GM18502 (cell line): ENCODE results near the gene IPMK.
"Not testable (repeated sequence)": the region's sequence is repeated elsewhere in the genome, so short reads cannot be mapped to it uniquely, and the experiment has no call there.

Experiments
- ATAC-seq: cut with Tn5 transposase; IDR thresholded peaks from one replicate; pipeline ENCODE4 v1.9.1; 2021; ENCODE audit warnings: mild to moderate bottlenecking; ENCODE audit not compliant: unreplicated experiment, poor library complexity

The IPMK gene

GRCh38 chr10:58229856-58230255 is 37.8 kb downstream of the IPMK start:
- ATAC-seq: not testable (repeated sequence)

DNA sequence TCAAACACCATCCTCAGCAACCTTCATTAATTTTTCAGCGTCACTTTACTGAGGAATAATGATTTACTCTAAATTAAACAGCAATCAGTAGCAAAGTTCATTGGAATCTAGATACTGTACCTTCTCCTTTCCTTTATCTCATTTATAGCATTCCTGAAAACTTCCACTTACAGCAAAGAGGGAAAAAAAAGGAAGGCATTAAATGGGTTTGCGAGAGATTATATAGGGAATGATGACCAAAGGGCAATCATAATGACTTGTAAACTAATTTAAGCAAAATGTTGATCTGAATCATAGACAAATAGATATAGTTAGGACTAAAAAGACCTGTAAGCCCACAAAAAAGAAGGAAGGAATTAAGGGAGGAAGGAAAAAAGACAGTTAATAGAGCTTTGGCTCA is 42.0 kb downstream of the IPMK start:
- ATAC-seq: no peak

DNA sequence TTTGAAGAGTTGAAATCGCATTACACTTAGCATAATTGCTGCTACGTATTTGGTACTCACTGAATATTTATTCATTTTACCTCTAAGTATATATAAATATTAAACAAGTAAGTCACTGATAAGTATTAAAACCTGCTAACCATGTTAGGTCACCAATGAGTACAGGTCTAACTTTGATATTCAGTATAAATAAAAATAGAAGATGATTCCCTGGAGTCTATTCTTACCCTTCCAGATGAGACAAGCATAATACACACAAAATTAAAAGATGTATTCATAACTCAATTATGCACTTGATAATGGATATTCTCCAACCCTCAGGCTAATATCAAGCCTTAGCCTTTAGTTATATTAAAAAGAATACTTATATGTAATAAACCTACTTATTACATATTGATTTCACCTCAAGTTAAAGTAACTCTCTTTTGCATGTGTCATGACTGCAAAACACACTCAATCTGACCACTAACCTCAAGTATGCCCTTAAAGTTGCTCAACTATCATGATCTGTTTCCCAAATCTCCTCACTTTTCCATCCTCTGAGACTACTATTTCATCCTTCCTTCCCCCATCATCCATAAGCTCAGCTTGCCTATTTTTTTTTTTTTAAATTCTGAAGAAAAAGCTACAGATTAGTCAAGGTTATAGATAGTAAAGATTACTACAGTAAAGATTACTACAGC is 46.8 kb downstream of the IPMK start:
- ATAC-seq: no peak

GRCh38 chr10:58219875-58220274 is 47.8 kb downstream of the IPMK start:
- ATAC-seq: no peak

GRCh38 chr10:58217612-58218011 is 50.1 kb downstream of the IPMK start:
- no peak for ATAC-seq

GRCh38 chr10:58212622-58213021 is 55.1 kb downstream of the IPMK start:
- ATAC-seq: no peak

DNA sequence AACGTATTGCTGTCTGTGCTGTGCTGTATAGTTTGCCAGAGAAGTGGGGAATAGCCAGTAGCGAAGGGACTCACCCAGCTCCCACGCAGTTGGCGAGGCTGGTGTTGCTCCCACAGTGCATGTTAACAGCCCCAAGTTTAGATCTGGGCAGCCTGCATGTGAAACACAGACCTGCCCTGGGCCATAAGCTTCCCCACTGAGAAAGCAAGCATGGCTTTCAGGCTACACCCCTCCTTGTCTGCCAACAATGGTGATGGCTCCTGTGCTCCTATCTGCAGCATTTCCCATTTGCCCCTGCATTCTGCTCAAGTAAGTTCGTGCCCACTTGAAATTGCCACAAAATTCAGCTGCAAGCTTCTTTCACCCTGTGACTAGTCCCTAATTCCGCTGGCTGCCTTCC is 57.5 kb downstream of the IPMK start:
- no peak for ATAC-seq

GRCh38 chr10:58209669-58210068 is 58.0 kb downstream of the IPMK start:
- ATAC-seq: no peak

GRCh38 chr10:58206251-58206650 is 61.4 kb downstream of the IPMK start:
- no peak for ATAC-seq

GRCh38 chr10:58201704-58202103 is 66.0 kb downstream of the IPMK start:
- peak; percentile 69 for ATAC-seq

- no peak for ATAC-seq
Measured at GRCh38 chr10:58189269-58189668, 78.4 kb downstream of the IPMK start.

DNA sequence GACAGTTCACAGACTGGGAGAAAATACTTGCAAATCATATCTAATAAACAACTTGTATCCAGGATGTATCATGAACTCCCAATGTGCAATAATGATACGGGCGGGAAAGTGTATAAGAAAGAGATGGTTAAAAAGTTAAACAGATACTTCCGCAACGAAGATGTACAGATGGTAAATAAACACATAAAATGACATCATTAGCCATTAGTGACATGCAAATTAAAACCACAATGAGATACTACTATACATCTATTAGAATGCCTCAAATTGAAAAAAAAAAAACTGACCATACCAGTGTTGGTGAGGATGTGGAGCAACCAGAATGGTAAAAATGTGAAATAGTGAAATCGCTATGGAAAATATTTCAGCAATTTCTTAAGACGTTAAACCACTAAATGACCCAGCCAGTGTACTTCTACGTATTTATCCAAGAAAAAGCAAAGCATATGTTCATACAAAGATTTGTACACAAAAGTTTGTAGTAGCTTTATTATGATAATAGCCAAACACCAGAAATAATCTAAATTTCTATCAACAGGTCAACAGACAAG is 83.5 kb downstream of the IPMK start:
- ATAC-seq: no peak

DNA sequence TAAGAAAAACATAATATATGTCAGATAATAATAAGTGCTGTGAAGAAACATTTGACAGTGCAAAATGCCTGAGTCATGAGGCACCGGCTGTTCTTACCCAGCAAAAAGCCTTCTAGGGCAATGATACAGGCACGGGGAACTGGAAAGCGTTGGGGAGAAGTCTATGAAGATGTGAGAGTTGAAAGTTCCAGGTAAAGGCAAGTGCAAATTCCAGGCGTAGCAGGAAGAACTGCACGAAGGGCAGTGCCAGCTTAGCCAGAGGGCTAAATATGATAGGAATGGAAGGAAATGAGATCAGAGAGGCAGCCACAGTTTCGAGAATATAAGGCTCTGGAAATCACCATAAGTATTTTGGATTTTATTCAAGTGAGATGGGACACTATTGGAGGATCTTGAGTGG is 87.0 kb downstream of the IPMK start:
- ATAC-seq: no peak

DNA sequence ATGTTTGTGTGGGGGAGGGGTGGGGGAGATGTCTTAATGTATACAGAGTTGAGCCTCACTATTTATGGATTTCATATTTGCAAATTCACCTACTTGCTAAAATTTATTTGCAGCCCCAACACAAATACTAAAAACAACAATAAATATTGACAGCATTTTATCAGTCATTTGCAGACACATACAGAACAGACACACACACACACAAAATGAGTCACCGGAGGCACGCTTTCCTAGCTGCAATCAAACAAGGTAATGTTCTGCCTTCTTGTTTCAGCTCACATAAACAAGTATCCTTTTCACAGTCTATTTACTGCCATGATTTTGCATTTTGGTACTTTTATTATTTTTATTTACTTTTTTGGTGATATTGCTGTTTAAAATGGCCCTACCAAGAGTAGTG is 88.5 kb downstream of the IPMK start:
- ATAC-seq: no peak

GRCh38 chr10:58178811-58179210 is 88.9 kb downstream of the IPMK start:
- no peak for ATAC-seq

DNA sequence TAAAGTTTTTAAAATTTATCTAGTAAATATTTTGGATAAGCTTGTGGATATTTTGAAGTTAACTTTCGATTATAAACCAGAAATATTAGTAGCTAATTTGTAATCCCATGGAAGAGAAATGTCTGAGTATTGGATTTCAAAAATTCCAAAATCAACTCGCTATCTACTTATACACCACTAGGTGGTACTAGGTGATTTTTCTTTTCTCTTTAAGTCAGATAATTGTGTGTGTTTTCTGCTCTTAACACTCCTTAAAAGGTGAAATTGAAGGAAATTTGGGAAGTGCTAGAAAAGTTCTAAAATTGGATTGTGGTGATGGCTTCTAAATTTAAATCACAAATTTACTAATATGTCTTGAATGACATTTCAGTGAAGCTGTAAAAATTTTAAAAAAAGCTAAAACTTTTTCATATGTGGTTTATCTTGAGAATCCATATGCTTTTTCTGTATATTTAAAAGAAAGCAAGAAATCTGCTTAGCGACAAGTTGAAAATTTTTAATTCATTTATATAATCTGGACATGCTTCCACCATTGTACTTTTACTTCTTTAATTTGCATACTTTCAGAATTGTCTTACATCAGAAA is 90.2 kb downstream of the IPMK start:
- peak; percentile 54 for ATAC-seq

- ATAC-seq: no peak
Measured at GRCh38 chr10:58175990-58176900, 91.4 kb downstream of the IPMK start.

DNA sequence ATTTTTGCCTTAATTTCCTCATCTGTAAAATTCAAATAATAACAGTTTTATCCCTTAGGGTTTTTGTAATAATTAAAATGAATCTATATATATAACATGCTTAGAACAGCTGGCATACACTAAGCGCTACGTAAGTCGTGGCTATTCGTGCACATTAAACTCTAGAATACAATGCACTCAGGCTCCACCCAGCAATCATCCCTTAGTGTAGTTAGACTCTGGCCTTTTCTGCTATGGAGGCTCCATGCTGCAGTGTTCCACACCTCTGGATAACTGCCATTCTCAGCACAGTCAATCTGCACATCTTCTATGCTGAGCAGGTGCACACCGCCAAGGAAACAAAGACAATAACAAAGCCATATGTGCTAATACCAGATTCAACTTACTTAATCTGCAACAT is 92.9 kb downstream of the IPMK start:
- ATAC-seq: no peak

DNA sequence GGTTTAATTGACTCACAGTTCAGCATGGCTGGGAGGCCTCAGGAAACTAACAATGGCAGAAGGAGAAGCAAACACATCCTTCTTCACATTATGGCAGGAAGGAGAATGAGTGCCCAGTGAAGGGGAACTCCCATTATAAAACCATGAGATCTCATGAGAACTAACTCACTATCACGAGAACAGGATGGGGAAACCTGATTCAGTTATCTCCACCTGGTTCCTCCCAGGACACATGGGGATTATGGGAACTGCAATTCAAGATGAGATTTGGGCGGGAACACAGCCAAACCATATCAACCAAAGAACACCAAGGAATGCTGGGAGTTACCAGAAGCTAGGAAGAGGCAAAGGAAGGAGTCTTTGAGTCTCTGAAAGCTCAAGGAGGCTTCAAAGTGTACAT is 94.3 kb downstream of the IPMK start:
- no peak for ATAC-seq

- no peak for ATAC-seq
Measured at GRCh38 chr10:58171146-58171545, 96.5 kb downstream of the IPMK start.

DNA sequence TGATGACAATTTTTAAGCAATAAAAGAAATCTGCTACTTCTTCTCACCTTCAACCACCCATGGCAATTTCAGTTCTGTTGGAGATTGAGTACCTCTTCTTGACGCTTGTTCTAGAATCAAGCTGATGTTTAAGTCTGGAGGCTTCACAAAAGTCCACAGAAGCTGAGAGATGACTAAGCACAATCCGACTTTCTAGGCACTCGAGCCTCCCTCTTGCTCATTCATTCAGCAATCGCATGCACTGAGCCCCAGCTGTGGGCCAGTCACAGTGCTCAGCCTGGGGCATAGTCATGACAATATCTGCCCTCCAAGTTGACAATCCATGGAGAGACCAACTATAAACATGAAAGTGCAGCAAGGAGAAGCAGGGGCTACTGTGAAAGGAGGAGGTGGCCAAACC is 103.2 kb downstream of the IPMK start:
- no peak for ATAC-seq
